GM21786 (cell line): ENCODE measurements around the gene ARFGAP1.

Source experiments
- ATAC-seq: cut with Tn5 transposase; IDR thresholded peaks from one replicate; pipeline ENCODE4 v1.9.1; 2021; ENCODE audit not compliant: unreplicated experiment

ARFGAP1 gene

GRCh38 chr20:63259734-63260460, 12.7 kb upstream of the ARFGAP1 start:
- no peak for ATAC-seq

GRCh38 chr20:63260521-63260920, 12.1 kb upstream of the ARFGAP1 start:
- ATAC-seq, result no peak

- no peak for ATAC-seq
Measured at GRCh38 chr20:63261060-63261794, 11.4 kb upstream of the ARFGAP1 start.

GRCh38 chr20:63261795-63262528, 10.7 kb upstream of the ARFGAP1 start:
- ATAC-seq, result no peak

GRCh38 chr20:63262836-63263235, 9.8 kb upstream of the ARFGAP1 start:
- ATAC-seq, result no peak

- no peak for ATAC-seq
Measured at GRCh38 chr20:63264000-63264399, 8.6 kb upstream of the ARFGAP1 start.

GRCh38 chr20:63264519-63264918, 8.1 kb upstream of the ARFGAP1 start:
- ATAC-seq, result no peak

GRCh38 chr20:63265891-63266515, 6.6 kb upstream of the ARFGAP1 start:
- ATAC-seq, result no peak

- no peak for ATAC-seq
Measured at GRCh38 chr20:63267691-63268090, 4.9 kb upstream of the ARFGAP1 start.

- no peak for ATAC-seq
Measured at GRCh38 chr20:63268256-63268655, 4.4 kb upstream of the ARFGAP1 start.

GRCh38 chr20:63268671-63269439, 3.8 kb upstream of the ARFGAP1 start:
- no peak for ATAC-seq

GRCh38 chr20:63269724-63270123, 2.9 kb upstream of the ARFGAP1 start:
- ATAC-seq, result no peak

GRCh38 chr20:63270606-63271325, 1.8 kb upstream of the ARFGAP1 start:
- no peak for ATAC-seq

- no peak for ATAC-seq
Measured at GRCh38 chr20:63273059-63273579, 506 bp downstream of the ARFGAP1 start.

- ATAC-seq, result no peak
Measured at GRCh38 chr20:63273635-63274380, 1.2 kb downstream of the ARFGAP1 start.

- no peak for ATAC-seq
Measured at GRCh38 chr20:63274381-63275228, 2.0 kb downstream of the ARFGAP1 start.

GRCh38 chr20:63275825-63276224, 3.2 kb downstream of the ARFGAP1 start:
- ATAC-seq, result no peak

GRCh38 chr20:63276956-63277355, 4.3 kb downstream of the ARFGAP1 start:
- ATAC-seq, result no peak
